ENCODE measurements around the gene MRPS17.
"Not testable (repeated sequence)": the region's sequence is repeated elsewhere in the genome, so short reads cannot be mapped to it uniquely, and the experiment has no call there.

MRPS17 gene
- 5.5 to 5.8 reads per million in 2 donors for total RNA-seq

GRCh38 chr7:55951637-55952351 lies at the start of gene MRPS17:
Gene MRPS17, plus strand, starts transcription at chr7:55951877. Its CDS starts 1,319 bp downstream, at chr7:55953196.
- DNase-seq: peak; percentile 88

GRCh38 chr7:55903985-55904759 lies 47.5 kb upstream of the MRPS17 start:
- no peak for DNase-seq

GRCh38 chr7:55912748-55913158 lies 38.9 kb upstream of the MRPS17 start:
- DNase-seq: no peak

GRCh38 chr7:55917771-55918170 lies 33.9 kb upstream of the MRPS17 start:
- DNase-seq: no peak

- no peak for DNase-seq
Measured at GRCh38 chr7:55928006-55928767, 23.5 kb upstream of the MRPS17 start.

- DNase-seq: no peak
Measured at GRCh38 chr7:55931421-55932151, 20.1 kb upstream of the MRPS17 start.

GRCh38 chr7:55939514-55940123 lies 12.1 kb upstream of the MRPS17 start:
- no peak for DNase-seq

GRCh38 chr7:55946545-55946944 lies 5.1 kb upstream of the MRPS17 start:
- DNase-seq: no peak

- DNase-seq: not testable (repeated sequence)
Measured at GRCh38 chr7:55952352-55952671, 635 bp downstream of the MRPS17 start.

- no peak for DNase-seq
Measured at GRCh38 chr7:55953707-55954475, 2.2 kb downstream of the MRPS17 start.

GRCh38 chr7:55957190-55957589 lies 5.5 kb downstream of the MRPS17 start:
- no peak for DNase-seq

- DNase-seq: no peak
Measured at GRCh38 chr7:55962014-55962413, 10.3 kb downstream of the MRPS17 start.

GRCh38 chr7:55963584-55964168 lies 12.0 kb downstream of the MRPS17 start:
- no peak for DNase-seq

GRCh38 chr7:55964261-55965099 lies 12.8 kb downstream of the MRPS17 start, which contains the start of gene NIPSNAP2:
Gene NIPSNAP2, plus strand, starts transcription at chr7:55964585. Its CDS starts 25 bp downstream, at chr7:55964610.
- DNase-seq: peak; percentile 55

GRCh38 chr7:55965100-55965470 lies 13.4 kb downstream of the MRPS17 start:
- DNase-seq: no peak

GRCh38 chr7:55965805-55966421 lies 14.2 kb downstream of the MRPS17 start:
- no peak for DNase-seq

- no peak for DNase-seq
Measured at GRCh38 chr7:55966851-55967250, 15.2 kb downstream of the MRPS17 start.

- no peak for DNase-seq
Measured at GRCh38 chr7:55969391-55969790, 17.7 kb downstream of the MRPS17 start.

- DNase-seq: no peak
Measured at GRCh38 chr7:55970561-55970960, 18.9 kb downstream of the MRPS17 start.

- DNase-seq: no peak
Measured at GRCh38 chr7:55970978-55971377, 19.3 kb downstream of the MRPS17 start.
